ENCODE data around the gene FRMPD2.
"Not testable (repeated sequence)": the region's sequence is repeated elsewhere in the genome, so short reads cannot be mapped to it uniquely, and the experiment has no call there.

FRMPD2 gene

GRCh38 chr10:48231699-48232315 is 42.7 kb downstream of the FRMPD2 start:
- DNase-seq (ENCODE audit: low read depth), result no peak

- DNase-seq (ENCODE audit: low read depth), result no peak
These were observed 43.3 kb downstream of the FRMPD2 start for GRCh38 chr10:48231178-48231577.

GRCh38 chr10:48227213-48227612 is 47.3 kb downstream of the FRMPD2 start:
- DNase-seq (ENCODE audit: low read depth), result no peak

- DNase-seq (ENCODE audit: low read depth), result peak; percentile 19
These were observed 49.4 kb downstream of the FRMPD2 start for GRCh38 chr10:48224979-48225560.

GRCh38 chr10:48224296-48224695 is 50.2 kb downstream of the FRMPD2 start:
- no peak for DNase-seq (ENCODE audit: low read depth)

GRCh38 chr10:48221814-48222213 is 52.7 kb downstream of the FRMPD2 start:
- no peak for DNase-seq (ENCODE audit: low read depth)

- not testable (repeated sequence) for DNase-seq (ENCODE audit: low read depth)
These were observed 53.5 kb downstream of the FRMPD2 start for GRCh38 chr10:48221031-48221430.

- DNase-seq (ENCODE audit: low read depth), result no peak
These were observed 55.3 kb downstream of the FRMPD2 start for GRCh38 chr10:48219194-48219593.

- DNase-seq (ENCODE audit: low read depth), result no peak
These were observed 57.8 kb downstream of the FRMPD2 start for GRCh38 chr10:48216744-48217143.

- no peak for DNase-seq (ENCODE audit: low read depth)
These were observed 58.3 kb downstream of the FRMPD2 start for GRCh38 chr10:48216204-48216505.

GRCh38 chr10:48215486-48216203 is 58.9 kb downstream of the FRMPD2 start:
- DNase-seq (ENCODE audit: low read depth), result no peak

- DNase-seq (ENCODE audit: low read depth), result no peak
These were observed 59.6 kb downstream of the FRMPD2 start for GRCh38 chr10:48214716-48215485.

GRCh38 chr10:48213047-48213446 is 61.4 kb downstream of the FRMPD2 start:
- DNase-seq (ENCODE audit: low read depth), result no peak

- DNase-seq (ENCODE audit: low read depth), result no peak
These were observed 62.7 kb downstream of the FRMPD2 start for GRCh38 chr10:48211777-48212176.

- DNase-seq (ENCODE audit: low read depth), result no peak
These were observed 63.5 kb downstream of the FRMPD2 start for GRCh38 chr10:48210966-48211365.

- no peak for DNase-seq (ENCODE audit: low read depth)
These were observed 64.1 kb downstream of the FRMPD2 start for GRCh38 chr10:48210391-48210790.

- DNase-seq (ENCODE audit: low read depth), result no peak
These were observed 65.3 kb downstream of the FRMPD2 start for GRCh38 chr10:48209241-48209640.

GRCh38 chr10:48207853-48208252 is 66.6 kb downstream of the FRMPD2 start:
- no peak for DNase-seq (ENCODE audit: low read depth)

GRCh38 chr10:48206482-48207250 is 67.8 kb downstream of the FRMPD2 start:
- no peak for DNase-seq (ENCODE audit: low read depth)

- DNase-seq (ENCODE audit: low read depth), result no peak
These were observed 68.6 kb downstream of the FRMPD2 start for GRCh38 chr10:48205918-48206317.

GRCh38 chr10:48199580-48200377 is 74.7 kb downstream of the FRMPD2 start:
- DNase-seq (ENCODE audit: low read depth), result no peak
